SK-N-SH (cell line): ENCODE measurements around the gene PHF21A. TPM values are rescaled to one million over a fixed set of nuclear protein-coding genes. Genes with fewer than 3 reads are reported as not detected.

Source experiments
- CTCF ChIA-PET: fragments of 300-600, 350-600 bp; formaldehyde crosslinking; extraction: SDS; loops from one replicate; lab custom pipeline; 2021; lab: Yijun Ruan, JAX
- POLR2A ChIA-PET: fragments of 350-600 bp; sonication (Branson Sonifier 250); formaldehyde crosslinking; extraction: SDS; loops from one replicate; lab custom pipeline; 2020; ENCODE audit warnings: antibody characterized with exemption, inconsistent platforms; lab: Yijun Ruan, JAX
- DNase-seq: peaks from one replicate; pipeline ENCODE4 v3.0.0; 2012
- H2AFZ ChIP-seq: fragments of 200-600 bp; sonication (generic); 2 replicates; pipeline ENCODE4 v1.8.1; 2016; ENCODE audit warnings: antibody characterized with exemption, mild to moderate bottlenecking, low read depth
- H3F3A ChIP-seq: fragments of 200-600 bp; sonication (generic); replicated peaks from 2 replicates; pipeline ENCODE3; 2016; ENCODE audit warnings: antibody characterized with exemption, mild to moderate bottlenecking; ENCODE audit not compliant: insufficient read depth
- H3K27ac ChIP-seq, 2 experiments: fragments of 200-500 bp in 1 of 2; fragments of 200-600 bp in 1 of 2; sonication (Bioruptor generic) in 1 of 2; sonication (generic), shearing (Covaris generic) in 1 of 2; 2 replicates each; pipeline versions ENCODE4 v1.5.1 to v1.6.1; 2014 to 2016; ENCODE audit warnings: low read depth in 2 of 2, inconsistent platforms in 1 of 2, low read length in 1 of 2, mild to moderate bottlenecking in 1 of 2, mixed read lengths in 1 of 2
- H3K27me3 ChIP-seq: fragments of 200-600 bp; sonication (generic), shearing (Covaris generic); 2 replicates; pipeline ENCODE4 v1.6.1; 2016; ENCODE audit warnings: mixed run types; ENCODE audit not compliant: insufficient read depth
- H3K36me3 ChIP-seq, 2 experiments: fragments of 200-500 bp in 1 of 2; fragments of 200-600 bp in 1 of 2; sonication (Bioruptor generic) in 1 of 2; sonication (generic) in 1 of 2; replicated peaks in 1 of 2; 2 replicates each; pipeline versions ENCODE3 to v1.5.1; 2014 to 2016; ENCODE audit warnings: low read length in 1 of 2, mild to moderate bottlenecking in 1 of 2; ENCODE audit not compliant: insufficient read depth in 2 of 2, control insufficient read depth in 1 of 2
- H3K4me1 ChIP-seq, 2 experiments: fragments of 200-500 bp in 1 of 2; fragments of 200-600 bp in 1 of 2; sonication (Bioruptor generic) in 1 of 2; sonication (generic), shearing (Covaris generic) in 1 of 2; 2 replicates each; pipeline versions ENCODE4 v1.5.1 to v1.6.1; 2014 to 2016; ENCODE audit warnings: low read depth in 1 of 2, low read length in 1 of 2, mixed run types in 1 of 2; ENCODE audit not compliant: insufficient read depth in 2 of 2, control insufficient read depth in 1 of 2
- H3K4me2 ChIP-seq: fragments of 200-600 bp; sonication (generic), shearing (Covaris generic); 2 replicates; pipeline ENCODE4 v1.6.1; 2017; ENCODE audit warnings: mixed run types
- H3K4me3 ChIP-seq, 2 experiments: fragments of 200-500 bp in 1 of 2; fragments of 200-600 bp in 1 of 2; sonication (Bioruptor generic) in 1 of 2; sonication (generic), shearing (Covaris generic) in 1 of 2; 2 replicates each; pipeline versions ENCODE4 v1.5.1 to v1.8.1; 2014 to 2016; ENCODE audit warnings: low read depth in 2 of 2, inconsistent platforms in 1 of 2, low read length in 1 of 2, mild to moderate bottlenecking in 1 of 2, mixed read lengths in 1 of 2, moderate library complexity in 1 of 2
- H3K79me2 ChIP-seq: fragments of 200-600 bp; sonication (generic); 2 replicates; pipeline ENCODE4 v1.8.1; 2017; ENCODE audit warnings: mild to moderate bottlenecking; ENCODE audit not compliant: insufficient read depth
- H3K9ac ChIP-seq: fragments of 200-600 bp; sonication (generic); 2 replicates; pipeline ENCODE4 v1.6.1; 2017; ENCODE audit warnings: mixed run types
- H3K9me2 ChIP-seq: fragments of 200-600 bp; sonication (generic); 2 replicates; pipeline ENCODE4 v1.6.1; 2017; ENCODE audit warnings: mixed run types
- H3K9me3 ChIP-seq: fragments of 200-600 bp; sonication (generic); 2 replicates; pipeline ENCODE4 v1.6.1; 2017; ENCODE audit warnings: mixed run types, mild to moderate bottlenecking, moderate library complexity
- H4K20me1 ChIP-seq: fragments of 200-600 bp; sonication (generic); 2 replicates; pipeline ENCODE4 v1.6.1; 2017; ENCODE audit warnings: mild to moderate bottlenecking, mixed run types; ENCODE audit not compliant: insufficient read depth
- CHD2 ChIP-seq: fragments of 150-350 bp; IDR thresholded peaks from 2 replicates; pipeline ENCODE4 v1.6.1; 2018; ENCODE audit warnings: low read length; ENCODE audit not compliant: partially characterized antibody
- CTCF ChIP-seq: fragments of 200-600 bp; sonication (generic); IDR thresholded peaks from 2 replicates; pipeline ENCODE4 v1.6.1; 2017; ENCODE audit warnings: antibody characterized with exemption, mild to moderate bottlenecking, moderate library complexity
- ELF1 ChIP-seq: IDR thresholded peaks from 2 replicates; pipeline ENCODE4 v1.4.0; 2012
- EP300 ChIP-seq, 2 experiments: IDR thresholded peaks; 2 replicates each; pipeline versions ENCODE4 v1.4.0 to v1.6.1; 2012; ENCODE audit warnings: borderline replicate concordance in 1 of 2, low read depth in 1 of 2, low read length in 1 of 2
- FOXJ3 ChIP-seq: sonication (generic); formaldehyde crosslinking; IDR thresholded peaks from 2 replicates; pipeline ENCODE4 v1.5.1; 2020; ENCODE audit warnings: mild to moderate bottlenecking, missing genetic modification reagents
- GABPA ChIP-seq: IDR thresholded peaks from 2 replicates; pipeline ENCODE4 v1.4.0; 2012; ENCODE audit warnings: low read depth, mild to moderate bottlenecking
- JUND ChIP-seq: IDR thresholded peaks from 2 replicates; pipeline ENCODE4 v1.4.0; 2012
- MAX ChIP-seq: IDR thresholded peaks from 2 replicates; pipeline ENCODE4 v1.4.0; 2012; ENCODE audit warnings: low read depth
- MEF2A ChIP-seq: IDR thresholded peaks from 2 replicates; pipeline ENCODE4 v1.4.0; 2012; ENCODE audit warnings: low read depth, borderline replicate concordance
- MXI1 ChIP-seq: IDR thresholded peaks from 2 replicates; pipeline ENCODE4 v1.6.1; 2012; ENCODE audit warnings: mild to moderate bottlenecking, low read depth, low read length, improper control_type of control experiment
- NFIC ChIP-seq: IDR thresholded peaks from 2 replicates; pipeline ENCODE4 v1.4.0; 2012; ENCODE audit warnings: borderline replicate concordance
- NRF1 ChIP-seq: IDR thresholded peaks from 2 replicates; pipeline ENCODE4 v1.6.1; 2012; ENCODE audit warnings: low read depth, mild to moderate bottlenecking, low read length
- POLR2AphosphoS5 ChIP-seq: IDR thresholded peaks from 2 replicates; pipeline ENCODE4 v1.6.1; 2012; ENCODE audit warnings: low read depth, low read length
- RAD21 ChIP-seq: IDR thresholded peaks from 2 replicates; pipeline ENCODE4 v1.6.1; 2012; ENCODE audit warnings: mild to moderate bottlenecking, low read length
- RFX5 ChIP-seq: IDR thresholded peaks from 2 replicates; pipeline ENCODE4 v1.6.1; 2012; ENCODE audit warnings: mild to moderate bottlenecking, improper control_type of control experiment, low read length
- SMC3 ChIP-seq: IDR thresholded peaks from 2 replicates; pipeline ENCODE4 v1.6.1; 2012; ENCODE audit warnings: low read depth, low read length, improper control_type of control experiment
- TAF1 ChIP-seq: IDR thresholded peaks from 2 replicates; pipeline ENCODE4 v1.6.1; 2012; ENCODE audit warnings: low read depth, mild to moderate bottlenecking, low read length, moderate library complexity, borderline replicate concordance
- TEAD4 ChIP-seq: IDR thresholded peaks from 2 replicates; pipeline ENCODE4 v1.4.0; 2012; ENCODE audit warnings: mild to moderate bottlenecking, borderline replicate concordance; ENCODE audit not compliant: insufficient read depth
- YY1 ChIP-seq: IDR thresholded peaks from 2 replicates; pipeline ENCODE4 v1.4.0; 2012; ENCODE audit warnings: low read depth, mild to moderate bottlenecking
- WGBS: methylation state at CpG from one replicate; pipeline ENCODE4 v1.1.6; 2017; ENCODE audit warnings: low lambda C conversion rate; 5-methylcytosine and 5-hydroxymethylcytosine counted together
- polyA plus RNA-seq, 3 experiments: library from polyadenylated mRNA; depleted of rRNA; stranded (reverse); fragments of >200 nt; gene quantifications; 2 replicates each; pipeline ENCODE4 v1.2.3, GENCODE V29; 2012
- TF ChIP-seq, protein P1 (sequence below): IDR thresholded peaks from 2 replicates; pipeline ENCODE4 v1.4.0; 2012; ENCODE audit warnings: low read depth, borderline replicate concordance
- TF ChIP-seq, protein P2 (sequence below): fragments of 150-350 bp; IDR thresholded peaks from 2 replicates; pipeline ENCODE4 v1.6.1; 2016; ENCODE audit warnings: mild to moderate bottlenecking, low read depth, low read length

PHF21A gene
- polyA plus RNA-seq, 1 of the 3 experiments (the other 2 are of a cell fraction), result 18.8 TPM

DNA sequence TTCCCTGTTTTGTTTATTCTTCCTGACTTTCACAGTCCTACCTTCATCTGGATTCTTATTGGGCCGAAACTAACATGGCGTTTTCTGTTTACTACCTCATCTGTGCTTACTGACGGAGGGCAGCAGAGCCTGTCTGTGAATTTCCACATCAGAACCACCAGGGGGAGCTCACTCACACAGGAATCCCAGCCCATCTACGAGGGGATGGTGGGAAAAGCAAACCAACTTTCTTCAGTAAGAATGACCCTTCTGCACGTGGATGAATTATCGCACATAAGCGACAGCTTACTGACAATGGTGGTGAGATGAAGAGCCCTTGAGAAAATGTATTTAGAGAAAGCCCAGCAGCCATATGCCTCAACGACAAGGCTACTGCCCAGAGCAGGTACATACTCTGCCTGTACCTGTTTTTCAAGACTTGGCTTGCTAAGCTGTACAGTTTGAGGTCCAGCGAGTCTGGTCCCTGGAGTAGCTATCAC, 156.3 kb downstream of the PHF21A start:
- CTCF ChIA-PET, result interaction anchor here (0.6 to 5.5 kb wide), 57 partner anchors 10 to 425 kb away, joined by 3 to 93 read pairs (median 5); no protein-coding TSS in a partner anchor
- Histone ChIP-seq H4K20me1 (no peaks in the 10 kb centered on the region), H3K27ac (peak overlapping the region in 1 of 2 experiments; percentile 2; a peak in 1 of 4 replicates), H3F3A (peaks cover 6% of the 10 kb centered on the region), H3K79me2 (no peaks in the 10 kb centered on the region), H3K9me2 (no peaks in the 10 kb centered on the region), H3K4me1 (no peaks in the 10 kb centered on the region; a peak in 1 of 4 replicates), H3K36me3 (peaks cover 46 to 55% of the 10 kb centered on the region in 2 experiments), H3K9me3 (no peaks in the 10 kb centered on the region), H3K27me3 (no peaks in the 10 kb centered on the region), H3K9ac (no peak overlapping the region), H2AFZ (no peak overlapping the region), H3K4me3 (no peak overlapping the region; a peak in 1 of 4 replicates), H3K4me2 (no peak overlapping the region)
- TF ChIP-seq SMC3 (peak; percentile 94), TAF1 (no peak), CHD2 (peak; percentile 27), MAX (peak; percentile 31; the same call in 1 of the 2 replicates), YY1 (peak; percentile 54; the same call in 1 of the 2 replicates), RAD21 (peak; percentile 91), GABPA (no peak), MXI1 (peak; percentile 19; the same call in 1 of the 2 replicates), CTCF (peak; percentile 96)
- POLR2A ChIA-PET, result no interaction called here
- 24% methylated on average over 9 of the region's 9 CpGs for WGBS
- DNase-seq, result peak; percentile 81

DNA sequence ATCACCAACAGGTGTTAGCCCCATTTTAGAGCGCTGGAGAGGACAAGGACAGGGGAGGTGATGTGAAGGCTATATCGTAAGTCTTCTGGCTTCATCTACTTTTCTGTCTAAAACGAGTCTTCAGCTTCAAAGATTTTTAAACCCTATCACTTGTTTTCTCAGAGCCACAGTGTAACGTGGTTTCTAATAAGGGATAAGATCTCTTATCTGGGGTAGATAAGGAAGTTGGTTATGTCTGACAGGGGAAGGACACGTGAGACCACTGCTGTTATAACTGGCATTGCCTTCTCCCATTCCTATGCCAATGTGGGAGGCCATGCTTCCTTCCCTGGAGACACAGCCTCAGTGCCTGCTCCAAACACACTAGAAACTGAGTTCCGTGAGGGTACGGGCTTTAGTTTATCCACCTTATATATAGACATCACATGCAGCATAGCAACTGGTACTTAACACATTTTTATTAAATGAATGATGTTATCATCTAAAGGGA, 159.5 kb downstream of the PHF21A start:
- peaks cover 36 to 41% of the 10 kb centered on the region in 2 experiments for H3K36me3 ChIP-seq
- peaks cover 12% of the 10 kb centered on the region for H3F3A ChIP-seq
- no peak overlapping the region for H3K9ac ChIP-seq
- H3K9me2 ChIP-seq, result no peaks in the 10 kb centered on the region
- H4K20me1 ChIP-seq, result no peaks in the 10 kb centered on the region
- no peak overlapping the region for H3K4me3 ChIP-seq
- H2AFZ ChIP-seq, result no peak overlapping the region
- POLR2A ChIA-PET, result no interaction called here
- no peaks in the 10 kb centered on the region for H3K9me3 ChIP-seq
- 91% methylated on average over 7 of the region's 7 CpGs for WGBS
- H3K27me3 ChIP-seq, result no peaks in the 10 kb centered on the region
- no peaks in the 10 kb centered on the region for H3K79me2 ChIP-seq
- TF ChIP-seq RAD21, result no peak
- TF ChIP-seq TEAD4, result no peak
- no peak for TF ChIP-seq FOXJ3 (CRISPR knock-in tag)
- TF ChIP-seq ELF1, result no peak
- no peak for TF ChIP-seq RFX5
- no peak for TF ChIP-seq POLR2AphosphoS5
- no peak for TF ChIP-seq EP300 (IDR thresholded peaks at IDR 0.05; ENCODE audit: borderline replicate concordance in 1 of 2, low read depth in 1 of 2, low read length in 1 of 2)
- TF ChIP-seq NFIC, result no peak
- TF ChIP-seq, protein P1, sequence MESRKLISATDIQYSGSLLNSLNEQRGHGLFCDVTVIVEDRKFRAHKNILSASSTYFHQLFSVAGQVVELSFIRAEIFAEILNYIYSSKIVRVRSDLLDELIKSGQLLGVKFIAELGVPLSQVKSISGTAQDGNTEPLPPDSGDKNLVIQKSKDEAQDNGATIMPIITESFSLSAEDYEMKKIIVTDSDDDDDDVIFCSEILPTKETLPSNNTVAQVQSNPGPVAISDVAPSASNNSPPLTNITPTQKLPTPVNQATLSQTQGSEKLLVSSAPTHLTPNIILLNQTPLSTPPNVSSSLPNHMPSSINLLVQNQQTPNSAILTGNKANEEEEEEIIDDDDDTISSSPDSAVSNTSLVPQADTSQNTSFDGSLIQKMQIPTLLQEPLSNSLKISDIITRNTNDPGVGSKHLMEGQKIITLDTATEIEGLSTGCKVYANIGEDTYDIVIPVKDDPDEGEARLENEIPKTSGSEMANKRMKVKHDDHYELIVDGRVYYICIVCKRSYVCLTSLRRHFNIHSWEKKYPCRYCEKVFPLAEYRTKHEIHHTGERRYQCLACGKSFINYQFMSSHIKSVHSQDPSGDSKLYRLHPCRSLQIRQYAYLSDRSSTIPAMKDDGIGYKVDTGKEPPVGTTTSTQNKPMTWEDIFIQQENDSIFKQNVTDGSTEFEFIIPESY, result no peak
- TF ChIP-seq JUND, result no peak
- no peak for TF ChIP-seq NRF1
- TF ChIP-seq MXI1, result no peak
- TF ChIP-seq MEF2A, result no peak
- TF ChIP-seq, protein P2, sequence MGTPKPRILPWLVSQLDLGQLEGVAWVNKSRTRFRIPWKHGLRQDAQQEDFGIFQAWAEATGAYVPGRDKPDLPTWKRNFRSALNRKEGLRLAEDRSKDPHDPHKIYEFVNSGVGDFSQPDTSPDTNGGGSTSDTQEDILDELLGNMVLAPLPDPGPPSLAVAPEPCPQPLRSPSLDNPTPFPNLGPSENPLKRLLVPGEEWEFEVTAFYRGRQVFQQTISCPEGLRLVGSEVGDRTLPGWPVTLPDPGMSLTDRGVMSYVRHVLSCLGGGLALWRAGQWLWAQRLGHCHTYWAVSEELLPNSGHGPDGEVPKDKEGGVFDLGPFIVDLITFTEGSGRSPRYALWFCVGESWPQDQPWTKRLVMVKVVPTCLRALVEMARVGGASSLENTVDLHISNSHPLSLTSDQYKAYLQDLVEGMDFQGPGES, result no peak
- TF ChIP-seq MAX, result no peak
- TF ChIP-seq GABPA, result no peak
- TF ChIP-seq, all 33 proteins: peak for 0
- CTCF ChIA-PET, result interaction anchor here (1.3 kb wide), 1 partner anchor 45 kb away, joined by 4 read pairs; no protein-coding TSS in a partner anchor
- no peak for DNase-seq
- Histone ChIP-seq H3K27ac (no peak overlapping the region), H3K4me2 (no peak overlapping the region), H3K4me1 (no peaks in the 10 kb centered on the region; a peak in 1 of 4 replicates)
